NCI-H146 treated with DMSO at 0.1 percent for 48 hours (cell line): ENCODE data around the gene SUN5.

Experiments
- DNase-seq: peaks from one replicate; lab custom pipeline; 2025; ENCODE audit not compliant: unreplicated experiment; lab: John Stamatoyannopoulos, UW

Gene SUN5

DNA sequence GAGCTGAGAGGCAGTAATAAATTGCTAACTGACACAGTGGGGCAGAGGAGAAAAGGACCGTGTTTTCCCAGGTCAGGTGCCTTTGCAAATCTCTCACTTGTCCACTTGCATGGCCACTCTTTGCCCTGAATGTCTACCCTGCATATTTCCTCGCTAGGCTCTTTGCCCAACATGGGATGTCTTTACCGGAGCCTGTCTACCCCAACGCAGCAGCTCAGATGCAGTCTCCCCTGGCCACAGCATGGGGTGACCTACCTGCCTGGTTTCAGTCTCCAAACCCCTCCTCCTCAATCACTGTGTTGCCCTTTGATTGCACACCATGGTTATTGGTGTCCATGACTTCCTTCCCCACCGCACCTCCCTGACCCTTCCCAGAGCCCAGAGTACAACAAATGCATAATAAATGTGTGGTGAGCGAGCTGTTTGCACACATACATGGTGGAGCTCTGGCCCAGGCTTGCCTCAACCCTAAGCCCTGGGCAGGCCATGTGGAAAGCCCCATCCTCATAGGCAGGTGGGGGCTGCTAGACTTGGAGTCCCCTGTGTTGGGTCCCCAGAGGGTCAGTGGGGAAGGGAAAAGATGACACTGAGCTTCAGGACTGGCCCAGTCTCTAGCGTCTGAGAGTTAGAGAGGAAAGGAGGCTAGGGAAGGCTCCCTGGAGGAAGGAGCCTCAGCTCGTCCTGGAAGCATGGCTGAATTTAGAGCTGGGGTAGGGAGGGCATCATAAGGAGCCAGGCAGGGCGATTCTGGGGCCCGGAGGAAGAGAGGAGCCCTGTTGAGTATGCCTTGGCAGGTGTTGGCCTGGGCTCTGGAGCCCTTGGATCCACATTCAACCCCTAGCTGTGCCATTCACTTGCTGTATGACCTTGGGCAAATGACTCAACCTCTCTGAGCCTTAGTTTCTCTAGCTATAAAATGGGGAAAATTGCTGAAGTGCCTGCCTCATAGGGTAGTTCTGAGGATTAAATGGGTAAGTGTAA lies 22.8 kb upstream of the SUN5 start:
- DNase-seq, result no peak

DNA sequence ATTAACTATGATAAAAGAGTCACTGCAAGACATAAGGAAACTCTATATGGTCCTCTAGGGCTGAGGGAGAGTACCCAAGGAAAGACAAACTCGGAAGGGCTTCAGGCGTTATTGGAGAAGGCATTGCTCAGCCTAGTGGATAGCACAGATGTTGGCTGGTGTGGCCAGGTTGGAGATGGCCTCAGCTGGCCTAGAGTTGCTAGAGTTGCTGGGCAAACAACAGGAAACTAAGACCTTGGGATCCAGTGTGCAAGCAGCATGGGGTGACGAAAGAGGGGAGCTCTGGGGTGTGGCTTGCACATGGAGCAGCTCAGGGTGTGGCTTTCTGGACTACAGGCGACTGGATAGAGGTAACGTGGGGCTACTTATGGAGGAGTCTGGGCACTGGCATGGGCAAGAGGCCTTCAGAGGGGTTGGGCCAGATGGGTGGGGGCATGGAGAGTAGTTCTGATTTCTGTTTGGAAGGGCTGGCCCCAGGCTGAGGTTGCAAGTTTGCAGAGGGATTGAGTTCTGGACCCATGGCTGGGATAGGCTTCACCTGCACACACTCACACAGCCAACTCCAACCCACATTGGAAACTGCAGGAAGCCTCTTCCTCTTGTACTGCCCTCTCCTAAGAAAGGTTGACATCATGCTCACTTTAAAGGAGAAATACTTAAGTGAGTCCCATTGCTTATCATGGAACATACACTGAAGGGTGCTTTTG lies 22.0 kb upstream of the SUN5 start:
- DNase-seq, result no peak

DNA sequence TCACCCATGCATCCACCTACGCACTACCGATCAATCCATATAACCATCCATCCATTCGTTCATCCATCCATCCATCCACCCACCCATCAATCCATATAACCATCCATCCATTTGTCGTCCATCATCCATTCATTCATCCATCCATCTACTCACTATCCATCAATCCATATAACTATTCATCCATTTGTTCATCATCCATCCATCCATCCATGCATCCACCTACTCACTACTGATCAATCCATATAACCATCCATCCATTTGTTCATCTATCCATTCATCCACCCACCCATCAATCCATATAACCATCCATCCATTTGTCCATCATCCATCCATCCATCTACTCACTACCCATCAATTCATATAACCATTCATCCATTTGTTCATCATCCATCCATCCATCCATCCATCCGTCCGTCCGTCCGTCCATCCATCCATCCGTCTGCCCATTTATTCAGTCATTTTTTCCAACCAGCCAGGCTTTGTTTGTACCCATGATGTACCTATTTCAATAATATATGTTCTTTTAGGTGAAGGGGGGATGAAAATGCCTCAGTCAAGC lies 21.2 kb upstream of the SUN5 start:
- no peak for DNase-seq

DNA sequence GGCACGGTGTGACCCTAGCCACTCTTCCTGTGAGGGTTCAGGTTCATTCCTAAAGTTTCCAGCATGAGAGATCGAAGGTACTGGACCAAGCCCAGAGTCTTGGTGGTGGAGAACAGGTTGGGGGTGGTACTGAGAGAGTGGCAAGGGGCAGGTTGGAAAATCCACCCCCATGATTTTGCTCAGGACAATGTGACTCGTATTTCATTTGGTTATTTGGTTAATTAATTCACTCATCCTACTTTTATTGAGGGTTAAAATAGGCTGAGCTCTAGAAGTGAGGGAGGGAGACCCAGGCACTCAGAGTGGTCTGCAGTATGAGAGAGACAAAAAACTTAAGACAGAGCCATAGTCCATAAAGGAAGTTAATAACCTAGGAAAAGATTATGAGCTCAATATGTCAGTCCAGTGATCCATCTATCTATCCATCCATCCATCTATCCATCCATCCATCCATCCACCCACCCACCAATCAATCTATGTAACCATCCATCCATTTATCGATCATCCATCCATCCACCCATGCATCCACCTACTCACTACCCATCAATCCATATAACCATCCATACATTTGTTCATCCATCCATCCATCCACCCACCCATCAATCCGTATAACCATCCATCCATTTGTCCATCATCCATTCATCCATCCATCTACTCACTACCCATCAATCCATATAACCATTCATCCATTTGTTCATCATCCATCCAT lies 20.5 kb upstream of the SUN5 start:
- no peak for DNase-seq

DNA sequence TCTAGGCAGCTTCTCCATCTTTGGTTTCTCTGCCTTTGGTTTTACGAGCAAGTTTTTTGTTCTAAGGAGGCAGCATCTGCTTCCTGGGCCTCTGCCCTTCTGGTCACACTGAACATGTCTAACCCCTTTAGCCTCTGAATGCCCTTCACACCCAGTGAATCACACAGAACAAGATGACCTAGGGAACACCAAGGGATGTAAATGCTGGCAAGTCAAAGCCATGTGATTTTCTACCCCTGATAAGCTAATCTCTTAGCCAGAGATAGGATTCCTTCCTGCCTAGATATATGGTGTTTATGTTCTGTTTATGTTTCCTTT lies 20.0 kb upstream of the SUN5 start:
- DNase-seq, result no peak

DNA sequence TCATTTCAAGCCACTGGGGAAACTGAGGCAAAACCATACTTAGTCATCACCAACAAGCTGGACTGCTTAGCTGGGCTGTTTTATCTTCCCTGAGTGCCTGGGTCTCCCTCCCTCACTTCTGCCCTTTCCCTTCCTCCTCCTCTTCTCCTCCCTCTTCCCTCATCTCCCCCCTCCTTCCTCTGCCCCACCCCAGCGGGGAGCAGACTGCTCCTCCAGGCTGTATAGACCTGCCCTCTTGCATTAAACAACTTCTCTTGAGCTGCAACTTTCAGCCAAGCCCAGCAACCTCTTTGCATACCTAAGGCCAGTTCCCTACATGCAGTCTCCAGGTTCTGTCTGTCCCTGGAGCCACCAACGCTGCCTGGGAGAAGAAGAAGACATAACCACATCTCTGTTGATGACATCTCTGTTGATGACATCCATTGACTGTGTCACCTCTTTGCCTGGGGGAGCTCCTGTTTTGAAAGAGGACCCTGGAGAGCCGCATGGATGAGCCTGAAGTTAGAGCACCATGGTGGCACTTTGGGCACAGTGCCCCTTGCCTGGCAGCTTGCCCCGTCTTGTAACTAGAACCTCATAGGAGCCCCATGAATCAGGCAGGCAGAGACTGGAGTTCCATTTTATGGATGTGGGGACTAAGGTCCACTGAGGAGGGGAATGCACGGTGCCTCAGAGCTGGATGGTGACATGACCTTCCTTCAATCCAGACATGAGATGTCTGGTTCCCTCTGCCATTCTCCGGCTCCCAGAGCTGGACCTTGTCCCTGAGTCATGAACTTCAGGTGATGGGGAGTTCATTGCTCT lies 19.4 kb upstream of the SUN5 start:
- DNase-seq, result no peak

DNA sequence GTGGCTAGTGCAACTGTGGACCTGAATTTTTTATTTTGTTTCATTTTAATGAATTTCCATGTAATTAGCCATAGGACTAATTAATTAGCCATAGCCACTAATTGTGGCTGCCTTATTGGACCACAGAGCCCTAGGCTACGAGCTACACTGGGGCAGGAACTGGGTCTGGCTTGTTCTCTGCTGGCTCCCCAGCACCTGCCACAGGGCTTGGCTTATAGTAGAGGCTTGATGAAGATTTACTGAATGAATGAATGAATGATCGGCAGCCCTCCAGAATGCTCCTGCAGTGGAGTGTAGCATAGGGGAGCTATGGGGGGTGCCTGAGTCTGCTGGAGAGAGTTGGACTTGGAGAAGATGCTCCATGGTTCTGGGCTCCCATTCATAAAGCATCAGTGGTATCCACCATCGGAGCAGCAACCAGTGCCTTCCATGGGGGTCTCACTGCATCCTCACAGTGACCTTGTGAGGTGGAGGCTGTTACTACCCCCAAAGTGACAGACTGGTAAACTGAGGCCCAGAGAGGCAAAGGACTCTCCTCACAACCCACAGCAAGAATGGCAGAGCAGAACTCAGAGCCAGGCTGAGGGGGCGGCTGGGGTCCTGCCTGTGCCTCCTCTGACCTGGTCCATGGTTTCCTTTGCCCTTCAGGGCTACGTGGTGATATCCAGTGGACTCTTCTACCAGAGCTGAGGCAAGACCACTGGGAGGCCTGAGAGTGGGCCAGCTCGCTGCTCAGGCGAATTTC lies 18.6 kb upstream of the SUN5 start:
- DNase-seq, result no peak

DNA sequence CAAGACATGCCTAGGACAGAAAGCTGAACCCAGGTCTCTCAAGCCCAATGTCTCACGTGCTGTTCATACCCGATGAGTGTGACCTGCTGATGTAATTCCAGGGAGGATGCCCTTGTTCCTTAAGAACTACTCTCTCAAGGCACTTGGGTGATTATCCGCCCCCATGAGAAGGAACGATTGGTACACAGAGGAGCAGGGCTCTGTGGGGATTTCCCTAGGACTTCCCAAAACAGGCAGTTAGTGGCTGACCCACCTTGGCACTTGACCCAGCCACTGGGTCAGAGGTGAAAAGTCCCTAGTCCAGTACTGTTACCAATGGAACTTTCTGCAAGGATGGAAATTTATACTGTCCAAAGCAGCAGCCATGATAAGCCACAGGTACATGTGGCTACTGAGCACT lies 18.1 kb upstream of the SUN5 start:
- DNase-seq, result no peak

DNA sequence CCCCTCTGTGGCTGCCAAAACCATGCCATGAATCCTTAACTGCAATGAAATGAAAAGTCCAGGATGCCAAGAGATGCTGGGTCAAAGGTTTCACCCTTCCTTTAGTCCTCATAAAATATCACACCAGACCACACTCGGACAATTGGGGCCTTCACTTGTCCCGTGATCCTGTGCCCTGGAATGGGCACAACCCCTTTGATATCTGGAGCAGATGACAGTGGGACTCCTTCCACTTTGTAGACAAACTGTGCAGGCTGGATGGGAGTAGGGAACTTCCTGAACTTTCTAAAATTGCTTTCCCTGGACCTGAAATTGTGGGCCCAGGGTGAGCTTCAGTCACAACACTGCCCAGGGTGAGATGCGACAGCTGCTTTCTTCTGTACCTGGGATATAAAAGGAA lies 17.6 kb upstream of the SUN5 start:
- no peak for DNase-seq

DNA sequence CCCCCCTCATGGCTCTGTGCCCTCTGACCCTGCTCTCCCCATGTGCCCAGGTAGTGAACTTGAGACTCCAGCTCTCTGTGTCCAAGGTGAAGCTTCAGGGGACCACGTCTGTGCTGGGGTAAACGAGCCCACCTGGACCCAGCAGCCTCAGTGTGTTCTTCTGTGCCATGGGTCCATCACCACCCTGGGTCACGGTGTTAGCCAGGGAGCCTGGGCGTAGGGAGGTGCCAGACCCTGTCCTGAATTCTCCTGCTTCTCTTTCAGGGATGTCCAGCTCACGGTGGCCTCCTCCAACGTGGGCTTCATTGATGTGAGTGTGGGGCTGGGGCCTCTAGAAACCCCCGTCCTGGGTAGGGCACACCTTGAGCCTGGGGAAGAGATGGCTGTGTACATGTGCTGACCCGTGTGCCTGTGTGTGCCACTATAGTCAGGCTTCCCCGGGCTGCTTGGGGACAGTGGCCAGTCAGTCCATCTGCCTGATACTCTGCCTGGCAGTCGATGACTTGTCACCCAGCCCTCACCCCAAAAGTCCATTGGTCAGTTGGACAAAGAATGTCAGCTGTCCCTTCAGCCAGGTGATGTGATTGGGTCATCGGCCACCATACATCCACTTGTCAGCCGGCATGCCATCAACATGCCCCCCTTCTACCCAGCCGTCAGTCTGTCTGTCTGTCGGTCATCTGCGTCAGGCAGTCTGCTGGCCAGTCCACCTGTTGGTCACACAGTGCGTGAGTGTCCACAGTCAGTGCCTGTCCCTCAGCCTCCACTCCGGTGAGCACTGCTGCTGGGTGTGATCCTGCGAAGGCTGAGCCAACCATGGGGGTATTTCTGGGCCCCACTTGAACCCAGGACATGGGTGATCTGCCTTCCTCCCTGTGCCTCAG lies 16.3 kb upstream of the SUN5 start:
- no peak for DNase-seq

DNA sequence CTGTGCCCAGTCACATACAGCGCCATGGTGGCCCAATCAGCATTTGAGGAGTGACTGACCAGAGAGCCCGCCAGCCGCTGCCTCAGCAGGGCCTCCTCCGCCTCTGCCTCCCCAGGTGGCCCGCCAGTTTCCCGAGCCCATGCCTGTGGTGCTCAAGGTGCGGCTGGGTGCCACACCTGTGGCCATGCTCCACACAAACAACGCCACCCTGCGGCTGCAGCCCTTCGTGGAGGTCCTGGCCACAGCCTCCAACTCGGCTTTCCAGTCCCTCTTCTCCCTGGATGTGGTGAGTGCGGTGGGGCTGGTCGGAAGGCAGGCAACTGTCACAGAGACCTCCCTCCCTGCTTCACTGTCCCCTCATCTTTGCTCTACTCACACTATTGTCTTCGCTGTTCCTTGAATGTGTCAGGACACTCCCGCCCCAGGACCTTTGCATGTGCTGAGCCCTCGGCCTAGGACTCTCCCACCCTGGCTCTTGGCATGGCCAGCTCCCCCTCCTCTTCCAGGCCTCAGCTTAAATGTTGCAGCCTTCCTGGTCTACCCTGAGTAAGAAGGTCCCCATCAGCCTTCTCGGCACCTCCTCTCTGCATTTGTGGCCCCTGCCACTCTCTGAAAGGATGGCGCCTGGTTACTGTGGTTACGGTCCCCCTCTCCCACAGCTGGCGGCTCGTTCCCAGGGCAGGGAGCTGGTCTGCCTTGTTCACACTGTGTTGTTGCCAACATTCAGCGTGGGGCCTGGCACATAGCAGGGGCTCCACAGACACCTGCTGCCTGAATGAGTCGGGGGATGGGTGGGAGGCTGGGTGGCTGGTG lies 15.4 kb upstream of the SUN5 start:
- DNase-seq, result no peak

DNA sequence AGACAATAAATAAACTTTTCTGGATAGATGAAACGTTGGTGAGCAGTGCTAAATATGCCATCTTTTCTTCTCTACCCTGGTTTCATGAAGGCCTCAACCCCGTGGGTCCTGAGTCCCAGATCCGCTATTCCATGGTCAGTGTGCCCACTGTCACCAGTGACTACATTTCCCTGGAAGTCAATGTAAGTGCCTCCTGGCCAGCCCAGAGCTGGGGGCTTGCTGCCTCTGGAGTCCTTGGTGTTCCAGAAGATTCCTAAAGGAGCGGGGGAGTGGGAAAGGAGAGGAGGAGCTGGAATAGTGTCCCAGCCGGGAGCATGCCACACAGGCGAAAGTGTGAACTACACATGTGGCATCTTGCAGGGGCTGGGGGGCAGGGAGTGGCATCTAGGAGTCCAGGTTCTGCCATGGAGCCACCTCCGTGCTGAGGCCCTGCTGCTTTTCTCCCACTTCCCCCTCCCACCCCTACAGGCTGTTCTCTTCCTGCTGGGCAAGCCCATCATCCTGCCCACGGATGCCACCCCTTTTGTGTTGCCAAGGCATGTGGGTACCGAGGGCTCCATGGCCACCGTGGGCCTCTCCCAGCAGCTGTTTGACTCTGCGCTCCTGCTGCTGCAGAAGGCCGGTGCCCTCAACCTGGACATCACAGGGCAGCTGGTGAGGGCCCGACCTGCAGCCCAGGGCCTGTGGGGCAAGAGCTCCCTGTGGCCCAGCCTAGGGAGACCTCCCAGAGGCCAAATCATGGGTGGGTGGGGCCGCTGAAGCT lies 14.1 kb upstream of the SUN5 start:
- no peak for DNase-seq

DNA sequence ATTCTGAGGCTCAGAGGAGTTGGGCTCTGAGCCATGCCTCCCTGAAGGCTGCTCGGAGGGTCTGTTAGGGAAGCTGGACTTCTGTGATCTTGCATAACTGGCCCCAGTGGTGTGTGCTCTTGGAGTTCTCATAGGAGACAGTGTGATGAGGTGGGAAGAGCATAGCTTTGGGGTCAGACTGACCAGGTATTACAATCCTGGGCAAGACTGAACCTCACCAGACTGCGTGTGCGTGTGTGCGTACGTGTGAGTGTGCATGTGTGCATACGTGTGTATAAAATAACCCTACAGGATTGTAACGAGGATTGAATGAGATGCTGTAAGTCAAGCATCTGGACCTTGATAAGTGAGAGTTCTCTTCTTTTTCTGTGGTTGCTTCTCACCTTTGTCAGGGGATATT lies 13.3 kb upstream of the SUN5 start:
- no peak for DNase-seq

DNA sequence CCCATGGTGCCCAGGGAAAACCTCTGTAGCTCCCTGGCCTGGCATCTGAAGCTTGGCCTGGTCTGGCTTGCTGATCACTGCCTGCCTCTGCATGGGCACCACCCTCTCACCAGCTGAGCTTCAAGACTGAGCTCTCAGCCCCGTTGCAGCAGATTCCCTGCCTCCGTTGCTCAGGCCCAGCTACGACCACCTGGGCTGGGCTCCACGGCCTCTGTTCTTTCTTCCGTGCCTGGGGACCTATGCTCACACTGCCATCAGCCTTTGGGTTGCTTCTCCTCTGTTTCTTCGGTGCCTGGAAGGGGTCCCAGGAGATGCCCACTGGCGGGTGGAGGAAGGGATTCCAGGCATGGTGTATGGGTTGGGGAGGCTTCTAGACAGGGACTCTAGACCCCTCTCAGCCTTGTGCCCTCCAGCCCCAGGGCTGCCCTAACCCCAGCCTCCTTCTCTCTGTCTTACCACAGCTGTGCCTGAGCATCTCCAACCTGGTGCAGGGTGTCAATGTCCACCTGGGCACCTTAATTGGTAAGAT lies 12.4 kb upstream of the SUN5 start:
- DNase-seq, result no peak

DNA sequence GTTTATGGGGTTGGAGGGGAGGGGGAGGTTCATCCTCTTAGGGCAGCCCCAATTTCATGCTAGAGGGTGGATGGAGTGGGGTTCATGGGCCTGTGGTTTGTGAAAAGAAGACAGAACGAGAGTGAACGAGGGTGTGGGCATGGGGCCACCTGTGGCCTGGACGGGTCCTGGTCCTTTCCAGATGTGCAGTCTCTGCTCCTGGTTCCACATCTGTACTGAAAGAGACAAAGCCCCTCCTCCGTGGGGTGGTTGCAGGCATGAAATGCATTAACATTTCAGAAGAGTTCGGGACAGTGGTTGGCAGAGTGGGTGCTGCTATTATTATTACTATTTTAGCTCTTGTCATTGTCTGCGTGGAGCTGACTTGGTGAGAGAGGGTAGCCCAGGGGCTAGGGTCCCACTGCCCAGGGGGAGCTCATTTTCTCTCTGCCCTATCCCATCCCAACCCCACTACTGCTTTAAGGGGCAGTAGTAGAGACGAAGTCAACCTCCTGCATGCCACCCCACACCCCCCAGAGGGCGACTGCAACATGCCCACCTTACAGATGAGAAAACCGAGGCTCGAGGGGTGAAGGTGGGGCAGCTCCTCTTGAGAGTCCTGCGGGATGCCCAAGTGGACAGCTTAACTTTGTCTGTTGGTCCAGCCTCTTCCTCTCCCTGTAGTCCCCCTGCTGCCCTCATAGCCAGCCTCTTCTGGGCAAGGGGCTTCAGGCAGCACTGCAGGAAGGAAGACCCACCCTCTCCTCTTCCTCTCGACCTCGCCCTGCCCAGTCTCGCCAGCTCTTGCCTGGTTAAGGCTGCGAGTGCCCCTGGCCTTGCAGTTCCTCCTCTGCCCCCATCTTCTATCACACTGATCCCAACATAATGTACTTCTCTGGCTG lies 11.7 kb upstream of the SUN5 start:
- no peak for DNase-seq

DNA sequence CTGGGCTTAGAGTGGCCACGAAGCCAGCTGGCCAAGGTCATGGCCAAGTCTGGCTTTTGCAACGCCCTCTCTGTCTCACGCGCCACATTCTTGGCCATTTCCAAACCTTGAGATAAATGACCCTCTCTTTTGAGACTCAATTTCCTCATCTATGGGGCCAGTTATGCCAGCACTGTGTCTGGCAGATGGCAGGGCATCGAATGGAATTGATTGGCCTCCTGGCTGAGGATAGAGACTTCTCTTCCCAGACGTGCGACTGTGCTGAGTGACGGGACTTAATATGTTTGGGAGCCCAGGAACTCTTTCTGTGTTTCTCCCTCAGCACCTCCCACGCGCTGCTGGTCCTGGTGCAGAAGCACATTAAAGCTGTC lies 10.9 kb upstream of the SUN5 start:
- DNase-seq, result no peak
